Panc1 (cell line): ENCODE results near the gene ZSCAN23. TPM values are rescaled to one million over a fixed set of nuclear protein-coding genes. Genes with fewer than 3 reads are reported as not detected.
A peak's percentile ranks its signal among the peaks of the same experiment; 100 is the strongest.

ENCODE experiments used
- ATAC-seq: fragments of 200-7000 bp; cut with Tn5 transposase; 2 replicates; pipeline ENCODE4 v1.9.1; 2020; ENCODE audit warnings: mild to moderate bottlenecking, moderate library complexity
- BruUV-seq: library from RNA; stranded (reverse); fragments of 400-500 nt; replicated peaks from 2 replicates; lab custom pipeline; 2021; lab: Mats Ljungman, UMichigan
- CTCF ChIA-PET: fragments of 300-600 bp; sonication (Branson Sonifier 250); formaldehyde crosslinking; loops from one replicate; lab custom pipeline; 2022; ENCODE audit warnings: antibody characterized with exemption; lab: Charles Lee
- POLR2A ChIA-PET: fragments of 300-600 bp; sonication (Branson Sonifier 250); formaldehyde crosslinking; loops from one replicate; lab custom pipeline; 2022; ENCODE audit warnings: antibody characterized with exemption; lab: Charles Lee
- DNase-seq: peaks from one replicate; pipeline ENCODE4 v3.0.0-alpha.2; 2010; ENCODE audit warnings: low read depth, low spot score
- H3K27ac ChIP-seq: 2 replicates; pipeline ENCODE4 v1.5.1; 2011; ENCODE audit warnings: mild to moderate bottlenecking, low read length, inconsistent platforms
- H3K27me3 ChIP-seq: fragments of 200-500 bp; sonication (Bioruptor generic); 2 replicates; pipeline ENCODE4 v1.6.0; 2014; ENCODE audit warnings: low read length, inconsistent platforms; ENCODE audit not compliant: control insufficient read depth, insufficient read depth
- H3K36me3 ChIP-seq: fragments of 200-500 bp; sonication (Bioruptor generic); 2 replicates; pipeline ENCODE4 v1.5.1; 2014; ENCODE audit warnings: inconsistent platforms, mild to moderate bottlenecking, low read length, moderate library complexity; ENCODE audit not compliant: control insufficient read depth, insufficient read depth
- H3K4me1 ChIP-seq: 2 replicates; pipeline ENCODE4 v1.5.1; 2011; ENCODE audit warnings: inconsistent platforms, mild to moderate bottlenecking, low read length, moderate library complexity; ENCODE audit not compliant: control insufficient read depth, insufficient read depth
- H3K4me3 ChIP-seq, 2 experiments: 2 replicates each; pipeline ENCODE4 v1.5.1; 2011 to 2012; ENCODE audit warnings: low read depth in 2 of 2, low read length in 2 of 2, mild to moderate bottlenecking in 2 of 2, inconsistent platforms in 1 of 2, moderate library complexity in 1 of 2
- H3K9me3 ChIP-seq: fragments of 200-500 bp; sonication (Bioruptor generic); 2 replicates; pipeline ENCODE4 v1.5.1; 2014; ENCODE audit warnings: low read depth, mild to moderate bottlenecking, inconsistent platforms, low read length, moderate library complexity; ENCODE audit not compliant: control insufficient read depth, insufficient read depth
- POLR2AphosphoS5 ChIP-seq: IDR thresholded peaks from 2 replicates; pipeline ENCODE4 v1.6.1; 2012; ENCODE audit warnings: mild to moderate bottlenecking, low read depth, low read length, moderate library complexity
- SIN3A ChIP-seq: IDR thresholded peaks from 2 replicates; pipeline ENCODE4 v1.6.1; 2012; ENCODE audit warnings: low read depth, mild to moderate bottlenecking, low read length, moderate library complexity, borderline replicate concordance; ENCODE audit not compliant: insufficient read depth
- TCF7L2 ChIP-seq: IDR thresholded peaks from 2 replicates; pipeline ENCODE4 v1.6.1; 2011; ENCODE audit warnings: mild to moderate bottlenecking, low read depth, low read length, inconsistent platforms
- in situ Hi-C: cut with HindIII; loops from 2 replicates; pipeline ENCODE4 v1.10.0; 2016; ENCODE audit warnings: low sequenced_read_pairs, low pct_unique_long_range_greater_than_20kb
- intact Hi-C: fragments of 100-400 bp; cut with micrococcal nuclease; formaldehyde crosslinking; loops from one replicate; pipeline ENCODE4 v1.10.0; 2022; ENCODE audit not compliant: unreplicated experiment
- total RNA-seq: library from RNA; stranded (reverse); gene quantifications from one replicate; pipeline ENCODE4 v1.2.1, GENCODE V29; 2021; ENCODE audit not compliant: unreplicated experiment
- TF ChIP-seq, protein P1 (sequence below): fragments of 450-650 bp; IDR thresholded peaks from 2 replicates; pipeline ENCODE4 v1.5.1; 2017; ENCODE audit warnings: mild to moderate bottlenecking
- TF ChIP-seq, protein P2 (sequence below), 2 experiments: IDR thresholded peaks; 2 replicates each; pipeline ENCODE4 v1.6.1; 2011 to 2012; ENCODE audit warnings: low read depth in 2 of 2, control low read depth in 1 of 2, low read length in 1 of 2, mild to moderate bottlenecking in 1 of 2, moderate library complexity in 1 of 2; ENCODE audit not compliant: insufficient read depth in 1 of 2

ZSCAN23 gene
- total RNA-seq, 1 experiment from 2014 or later = 1.6 TPM

DNA sequence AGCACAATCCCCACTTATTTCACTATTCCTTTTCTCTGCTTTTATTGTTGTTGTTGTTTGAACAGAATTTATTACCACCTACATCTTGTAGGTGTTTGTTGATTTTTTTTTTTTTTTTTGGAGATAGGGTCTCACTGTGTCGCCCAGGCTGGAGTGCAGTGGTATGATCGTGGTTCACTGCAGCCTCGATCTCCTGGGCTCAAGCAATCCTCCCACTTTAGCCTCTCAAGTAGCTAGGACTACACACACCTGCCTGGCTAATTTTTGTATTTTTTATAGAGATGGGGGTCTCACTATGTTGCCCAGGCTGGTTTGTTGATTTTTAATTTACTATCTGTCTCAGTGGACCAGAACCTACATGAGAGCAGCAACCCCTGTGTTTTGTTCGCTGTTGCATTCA, 47.4 kb downstream of the ZSCAN23 start:
- POLR2A ChIA-PET = no interaction called here
- ATAC-seq (no peak), DNase-seq (no peak)
- intact Hi-C loops (loop anchor here (10.0 kb wide), 1 partner anchor 289 kb away; no protein-coding TSS in a partner anchor), in situ Hi-C loops (no loop called here)
- TF ChIP-seq TCF7L2 (no peak), POLR2AphosphoS5 (no peak), SIN3A (no peak)
- TF ChIP-seq, protein P1, sequence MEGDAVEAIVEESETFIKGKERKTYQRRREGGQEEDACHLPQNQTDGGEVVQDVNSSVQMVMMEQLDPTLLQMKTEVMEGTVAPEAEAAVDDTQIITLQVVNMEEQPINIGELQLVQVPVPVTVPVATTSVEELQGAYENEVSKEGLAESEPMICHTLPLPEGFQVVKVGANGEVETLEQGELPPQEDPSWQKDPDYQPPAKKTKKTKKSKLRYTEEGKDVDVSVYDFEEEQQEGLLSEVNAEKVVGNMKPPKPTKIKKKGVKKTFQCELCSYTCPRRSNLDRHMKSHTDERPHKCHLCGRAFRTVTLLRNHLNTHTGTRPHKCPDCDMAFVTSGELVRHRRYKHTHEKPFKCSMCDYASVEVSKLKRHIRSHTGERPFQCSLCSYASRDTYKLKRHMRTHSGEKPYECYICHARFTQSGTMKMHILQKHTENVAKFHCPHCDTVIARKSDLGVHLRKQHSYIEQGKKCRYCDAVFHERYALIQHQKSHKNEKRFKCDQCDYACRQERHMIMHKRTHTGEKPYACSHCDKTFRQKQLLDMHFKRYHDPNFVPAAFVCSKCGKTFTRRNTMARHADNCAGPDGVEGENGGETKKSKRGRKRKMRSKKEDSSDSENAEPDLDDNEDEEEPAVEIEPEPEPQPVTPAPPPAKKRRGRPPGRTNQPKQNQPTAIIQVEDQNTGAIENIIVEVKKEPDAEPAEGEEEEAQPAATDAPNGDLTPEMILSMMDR = no peak
- TF ChIP-seq, protein P2, sequence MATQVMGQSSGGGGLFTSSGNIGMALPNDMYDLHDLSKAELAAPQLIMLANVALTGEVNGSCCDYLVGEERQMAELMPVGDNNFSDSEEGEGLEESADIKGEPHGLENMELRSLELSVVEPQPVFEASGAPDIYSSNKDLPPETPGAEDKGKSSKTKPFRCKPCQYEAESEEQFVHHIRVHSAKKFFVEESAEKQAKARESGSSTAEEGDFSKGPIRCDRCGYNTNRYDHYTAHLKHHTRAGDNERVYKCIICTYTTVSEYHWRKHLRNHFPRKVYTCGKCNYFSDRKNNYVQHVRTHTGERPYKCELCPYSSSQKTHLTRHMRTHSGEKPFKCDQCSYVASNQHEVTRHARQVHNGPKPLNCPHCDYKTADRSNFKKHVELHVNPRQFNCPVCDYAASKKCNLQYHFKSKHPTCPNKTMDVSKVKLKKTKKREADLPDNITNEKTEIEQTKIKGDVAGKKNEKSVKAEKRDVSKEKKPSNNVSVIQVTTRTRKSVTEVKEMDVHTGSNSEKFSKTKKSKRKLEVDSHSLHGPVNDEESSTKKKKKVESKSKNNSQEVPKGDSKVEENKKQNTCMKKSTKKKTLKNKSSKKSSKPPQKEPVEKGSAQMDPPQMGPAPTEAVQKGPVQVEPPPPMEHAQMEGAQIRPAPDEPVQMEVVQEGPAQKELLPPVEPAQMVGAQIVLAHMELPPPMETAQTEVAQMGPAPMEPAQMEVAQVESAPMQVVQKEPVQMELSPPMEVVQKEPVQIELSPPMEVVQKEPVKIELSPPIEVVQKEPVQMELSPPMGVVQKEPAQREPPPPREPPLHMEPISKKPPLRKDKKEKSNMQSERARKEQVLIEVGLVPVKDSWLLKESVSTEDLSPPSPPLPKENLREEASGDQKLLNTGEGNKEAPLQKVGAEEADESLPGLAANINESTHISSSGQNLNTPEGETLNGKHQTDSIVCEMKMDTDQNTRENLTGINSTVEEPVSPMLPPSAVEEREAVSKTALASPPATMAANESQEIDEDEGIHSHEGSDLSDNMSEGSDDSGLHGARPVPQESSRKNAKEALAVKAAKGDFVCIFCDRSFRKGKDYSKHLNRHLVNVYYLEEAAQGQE (IDR thresholded peaks at IDR 0.05; ENCODE audit: insufficient read depth in 1 of 2, low read depth in 2 of 2, low read length in 1 of 2) = no peak
- peaks cover 5% of the 10 kb centered on the region; the same call in 1 of the 2 replicates for H3K9me3 ChIP-seq
- H3K4me1 ChIP-seq = no peaks in the 10 kb centered on the region
- no peak overlapping the region for H3K4me3 ChIP-seq
- no peaks in the 10 kb centered on the region for H3K36me3 ChIP-seq
- BruUV-seq = no TSS peak
- CTCF ChIA-PET = no interaction called here
- H3K27ac ChIP-seq = no peak overlapping the region
- H3K27me3 ChIP-seq = no peaks in the 10 kb centered on the region

DNA sequence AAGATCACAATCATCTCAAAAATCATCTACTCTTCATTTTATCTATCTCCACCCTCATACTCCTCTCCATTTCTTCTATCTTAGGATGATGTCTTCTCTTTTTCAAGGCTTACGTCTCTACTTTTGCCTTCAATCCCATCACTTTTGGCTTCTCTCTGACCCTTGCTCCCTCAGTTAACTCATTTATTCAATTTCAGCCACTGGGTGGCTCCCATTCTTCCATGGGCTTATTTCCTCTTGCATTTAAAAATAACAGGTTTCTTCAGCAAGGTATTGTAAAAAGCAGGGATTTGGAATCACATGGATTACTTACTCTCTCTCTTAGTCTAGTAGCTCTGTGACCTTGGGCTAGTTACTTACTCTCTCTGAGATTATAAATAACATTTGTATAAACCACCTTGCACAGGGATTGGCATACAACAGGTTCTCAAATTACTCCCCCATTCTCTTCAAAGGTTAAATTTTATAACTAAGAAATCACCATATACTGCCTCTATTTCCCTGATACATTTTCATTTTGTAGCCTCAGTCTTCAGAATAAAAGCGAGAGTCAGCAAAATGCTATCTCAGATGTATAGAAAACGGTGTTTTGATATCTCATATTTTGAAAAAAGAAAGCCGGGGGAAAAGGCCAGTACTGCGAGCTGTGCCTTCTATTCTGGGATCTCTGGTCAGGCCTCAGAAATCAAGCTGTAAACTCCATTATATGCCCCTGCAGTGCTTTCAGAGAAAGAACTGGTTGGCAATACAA, 49.2 kb downstream of the ZSCAN23 start:
- POLR2A ChIA-PET = no interaction called here
- CTCF ChIA-PET = no interaction called here
- no peaks in the 10 kb centered on the region for H3K4me1 ChIP-seq
- no peaks in the 10 kb centered on the region for H3K27me3 ChIP-seq
- TF ChIP-seq, protein P1 = peak; percentile 41; the same call in 1 of the 2 replicates
- no peak for TF ChIP-seq TCF7L2
- H3K9me3 ChIP-seq = peaks cover 12% of the 10 kb centered on the region; the same call in 1 of the 2 replicates
- BruUV-seq = no TSS peak
- intact Hi-C loops (loop anchor here (10.0 kb wide), 1 partner anchor 291 kb away; no protein-coding TSS in a partner anchor), in situ Hi-C loops (no loop called here)
- no peak for DNase-seq
- no peak overlapping the region for H3K27ac ChIP-seq
- H3K36me3 ChIP-seq = no peaks in the 10 kb centered on the region
- ATAC-seq = no peak
- no peak overlapping the region for H3K4me3 ChIP-seq
